ENCODE measurements around the gene FAM117B. TPM values are rescaled to one million over a fixed set of nuclear protein-coding genes. Genes with fewer than 3 reads are reported as not detected.
"Not testable (repeated sequence)": the region's sequence is repeated elsewhere in the genome, so short reads cannot be mapped to it uniquely, and the experiment has no call there.

Gene FAM117B
- total RNA-seq, 1 donor from 2014 or later = 28.9 TPM

DNA sequence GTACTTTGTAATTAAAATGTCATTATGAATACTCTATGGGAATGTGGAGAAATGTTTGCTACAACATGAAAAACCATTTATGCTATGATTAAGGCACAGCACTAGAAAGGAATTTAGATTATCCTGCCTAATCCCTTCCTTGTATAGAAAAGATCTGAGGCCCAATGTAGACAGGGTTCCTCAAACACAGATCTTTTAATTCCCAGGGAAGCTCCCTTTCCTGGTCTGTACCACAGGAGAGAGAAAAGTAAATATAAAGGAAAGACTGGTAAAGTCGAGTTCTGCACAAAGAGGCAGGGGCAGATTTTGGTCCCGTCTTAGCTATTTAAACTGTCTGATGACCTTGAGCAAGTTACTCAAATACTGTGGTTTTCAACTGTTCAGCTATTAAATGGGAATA lies 152.1 kb downstream of the FAM117B start:
- H3K36me3 Mint-ChIP-seq (ENCODE audit: unreplicated experiment) = no peaks in the 10 kb centered on the region
- H3K4me1 Mint-ChIP-seq (ENCODE audit: low read depth, unreplicated experiment) = peaks cover 3% of the 10 kb centered on the region
- H3K27me3 Mint-ChIP-seq (ENCODE audit: unreplicated experiment) = no peaks in the 10 kb centered on the region
- no peaks in the 10 kb centered on the region for H3K9me3 Mint-ChIP-seq (ENCODE audit: unreplicated experiment)
- DNase-seq = no peak
- no peak overlapping the region for H3K4me3 Mint-ChIP-seq (ENCODE audit: unreplicated experiment)
- TF ChIP-seq, protein P1, sequence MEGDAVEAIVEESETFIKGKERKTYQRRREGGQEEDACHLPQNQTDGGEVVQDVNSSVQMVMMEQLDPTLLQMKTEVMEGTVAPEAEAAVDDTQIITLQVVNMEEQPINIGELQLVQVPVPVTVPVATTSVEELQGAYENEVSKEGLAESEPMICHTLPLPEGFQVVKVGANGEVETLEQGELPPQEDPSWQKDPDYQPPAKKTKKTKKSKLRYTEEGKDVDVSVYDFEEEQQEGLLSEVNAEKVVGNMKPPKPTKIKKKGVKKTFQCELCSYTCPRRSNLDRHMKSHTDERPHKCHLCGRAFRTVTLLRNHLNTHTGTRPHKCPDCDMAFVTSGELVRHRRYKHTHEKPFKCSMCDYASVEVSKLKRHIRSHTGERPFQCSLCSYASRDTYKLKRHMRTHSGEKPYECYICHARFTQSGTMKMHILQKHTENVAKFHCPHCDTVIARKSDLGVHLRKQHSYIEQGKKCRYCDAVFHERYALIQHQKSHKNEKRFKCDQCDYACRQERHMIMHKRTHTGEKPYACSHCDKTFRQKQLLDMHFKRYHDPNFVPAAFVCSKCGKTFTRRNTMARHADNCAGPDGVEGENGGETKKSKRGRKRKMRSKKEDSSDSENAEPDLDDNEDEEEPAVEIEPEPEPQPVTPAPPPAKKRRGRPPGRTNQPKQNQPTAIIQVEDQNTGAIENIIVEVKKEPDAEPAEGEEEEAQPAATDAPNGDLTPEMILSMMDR (IDR thresholded peaks at IDR 0.05; ENCODE audit: partially characterized antibody, unreplicated experiment) = no peak
- H3K27ac Mint-ChIP-seq (ENCODE audit: unreplicated experiment) = no peak overlapping the region

DNA sequence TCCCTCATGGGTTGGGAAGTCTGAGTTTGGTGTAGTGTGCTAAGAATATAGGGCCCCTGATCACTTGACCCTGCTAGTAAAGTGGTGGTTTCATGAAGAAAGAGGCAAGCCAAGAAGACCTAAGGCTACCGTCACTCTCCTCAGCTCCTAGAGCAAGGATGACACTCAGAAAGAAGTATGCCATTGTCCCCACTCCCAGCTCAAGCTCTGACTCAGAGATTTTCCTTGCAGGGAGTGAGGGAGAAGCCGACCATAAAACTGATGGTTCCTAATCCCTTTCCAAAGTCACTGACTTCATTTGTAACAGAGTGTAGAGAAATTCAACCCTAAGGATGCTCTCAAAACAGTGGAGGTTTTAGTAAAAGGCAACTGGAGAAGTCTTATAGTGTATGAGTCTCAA lies 155.9 kb downstream of the FAM117B start:
- no peak for DNase-seq
- no peak overlapping the region for H3K27ac Mint-ChIP-seq (ENCODE audit: unreplicated experiment)
- peaks cover 3% of the 10 kb centered on the region for H3K4me1 Mint-ChIP-seq (ENCODE audit: low read depth, unreplicated experiment)
- no peaks in the 10 kb centered on the region for H3K27me3 Mint-ChIP-seq (ENCODE audit: unreplicated experiment)
- no peaks in the 10 kb centered on the region for H3K9me3 Mint-ChIP-seq (ENCODE audit: unreplicated experiment)
- no peaks in the 10 kb centered on the region for H3K36me3 Mint-ChIP-seq (ENCODE audit: unreplicated experiment)
- H3K4me3 Mint-ChIP-seq (ENCODE audit: unreplicated experiment) = no peak overlapping the region
- TF ChIP-seq, protein P1 (IDR thresholded peaks at IDR 0.05; ENCODE audit: partially characterized antibody, unreplicated experiment) = no peak

DNA sequence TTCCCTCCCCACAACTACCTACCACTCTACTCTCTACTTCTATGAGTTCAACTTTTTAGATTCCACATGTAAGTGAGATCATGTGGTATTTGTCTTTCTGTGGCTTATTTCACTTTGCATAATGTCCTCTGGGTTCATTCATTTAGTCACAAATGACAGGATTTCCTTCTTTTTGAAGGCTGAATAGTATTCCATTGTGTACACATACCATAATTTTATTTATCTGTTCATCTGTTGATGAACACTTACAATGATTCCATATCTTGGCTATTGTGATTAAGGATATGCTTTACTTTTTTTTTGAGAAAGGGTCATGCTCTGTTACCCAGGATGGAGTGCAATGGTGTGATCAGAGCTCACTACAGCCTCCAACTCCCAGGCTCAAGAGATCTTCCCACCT lies 163.2 kb downstream of the FAM117B start:
- no peak for DNase-seq
- Mint-ChIP-seq H3K4me3 (ENCODE audit: unreplicated experiment) (no peak overlapping the region), H3K27ac (ENCODE audit: unreplicated experiment) (no peak overlapping the region), H3K36me3 (ENCODE audit: unreplicated experiment) (peaks cover 17% of the 10 kb centered on the region), H3K9me3 (ENCODE audit: unreplicated experiment) (no peaks in the 10 kb centered on the region), H3K27me3 (ENCODE audit: unreplicated experiment) (peaks cover 3% of the 10 kb centered on the region), H3K4me1 (ENCODE audit: low read depth, unreplicated experiment) (no peaks in the 10 kb centered on the region)
- TF ChIP-seq, protein P1 (IDR thresholded peaks at IDR 0.05; ENCODE audit: partially characterized antibody, unreplicated experiment) = no peak

DNA sequence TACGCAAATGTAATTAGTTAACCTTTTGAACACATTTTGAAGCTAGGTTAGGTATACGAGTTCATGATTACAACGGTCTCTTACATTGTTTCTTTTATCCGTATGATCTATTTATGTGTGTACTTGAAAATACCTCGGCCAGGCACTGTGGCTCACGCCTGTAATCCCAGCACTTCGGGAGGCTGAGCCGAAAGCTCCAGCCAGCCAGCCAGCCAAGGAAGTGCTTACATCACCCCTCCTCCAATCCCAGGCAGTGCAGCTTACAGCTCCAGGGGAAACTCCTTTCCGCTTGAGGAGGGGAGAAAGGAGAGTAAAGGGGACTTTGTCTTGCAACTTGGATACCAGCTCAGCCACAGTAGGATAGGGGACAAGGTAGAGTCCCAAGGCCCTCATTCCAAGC lies 171.1 kb downstream of the FAM117B start:
- DNase-seq; H3K27me3 Mint-ChIP-seq (ENCODE audit: unreplicated experiment); H3K4me1 Mint-ChIP-seq (ENCODE audit: low read depth, unreplicated experiment); H3K27ac Mint-ChIP-seq (ENCODE audit: unreplicated experiment); H3K36me3 Mint-ChIP-seq (ENCODE audit: unreplicated experiment); H3K9me3 Mint-ChIP-seq (ENCODE audit: unreplicated experiment); H3K4me3 Mint-ChIP-seq (ENCODE audit: unreplicated experiment): not testable (repeated sequence)

GRCh38 chr2:202807431-202808138 lies 172.8 kb downstream of the FAM117B start:
- DNase-seq; H3K27ac Mint-ChIP-seq (ENCODE audit: unreplicated experiment); H3K4me3 Mint-ChIP-seq (ENCODE audit: unreplicated experiment); H3K9me3 Mint-ChIP-seq (ENCODE audit: unreplicated experiment); H3K4me1 Mint-ChIP-seq (ENCODE audit: low read depth, unreplicated experiment); H3K27me3 Mint-ChIP-seq (ENCODE audit: unreplicated experiment): not testable (repeated sequence)
- H3K36me3 Mint-ChIP-seq (ENCODE audit: unreplicated experiment) = peaks cover 15% of the 10 kb centered on the region

GRCh38 chr2:202808754-202809153 lies 174.0 kb downstream of the FAM117B start:
- peaks cover 1% of the 10 kb centered on the region for H3K27me3 Mint-ChIP-seq (ENCODE audit: unreplicated experiment)
- no peak overlapping the region for H3K4me3 Mint-ChIP-seq (ENCODE audit: unreplicated experiment)
- TF ChIP-seq, protein P1 (IDR thresholded peaks at IDR 0.05; ENCODE audit: partially characterized antibody, unreplicated experiment) = no peak
- H3K9me3 Mint-ChIP-seq (ENCODE audit: unreplicated experiment) = no peaks in the 10 kb centered on the region
- H3K36me3 Mint-ChIP-seq (ENCODE audit: unreplicated experiment) = peaks cover 15% of the 10 kb centered on the region
- DNase-seq = no peak
- H3K27ac Mint-ChIP-seq (ENCODE audit: unreplicated experiment) = no peak overlapping the region
- no peaks in the 10 kb centered on the region for H3K4me1 Mint-ChIP-seq (ENCODE audit: low read depth, unreplicated experiment)
